Measurements from ENCODE around the gene MAP1S. TPM values are rescaled to one million over a fixed set of nuclear protein-coding genes. Genes with fewer than 3 reads are reported as not detected.

The MAP1S gene
- total and polyA plus RNA-seq, 2 of the 13 experiments (the other 11 are each of a cell fraction or from before 2014, with no cell fraction given) = 3.8 to 7.3 TPM

DNA sequence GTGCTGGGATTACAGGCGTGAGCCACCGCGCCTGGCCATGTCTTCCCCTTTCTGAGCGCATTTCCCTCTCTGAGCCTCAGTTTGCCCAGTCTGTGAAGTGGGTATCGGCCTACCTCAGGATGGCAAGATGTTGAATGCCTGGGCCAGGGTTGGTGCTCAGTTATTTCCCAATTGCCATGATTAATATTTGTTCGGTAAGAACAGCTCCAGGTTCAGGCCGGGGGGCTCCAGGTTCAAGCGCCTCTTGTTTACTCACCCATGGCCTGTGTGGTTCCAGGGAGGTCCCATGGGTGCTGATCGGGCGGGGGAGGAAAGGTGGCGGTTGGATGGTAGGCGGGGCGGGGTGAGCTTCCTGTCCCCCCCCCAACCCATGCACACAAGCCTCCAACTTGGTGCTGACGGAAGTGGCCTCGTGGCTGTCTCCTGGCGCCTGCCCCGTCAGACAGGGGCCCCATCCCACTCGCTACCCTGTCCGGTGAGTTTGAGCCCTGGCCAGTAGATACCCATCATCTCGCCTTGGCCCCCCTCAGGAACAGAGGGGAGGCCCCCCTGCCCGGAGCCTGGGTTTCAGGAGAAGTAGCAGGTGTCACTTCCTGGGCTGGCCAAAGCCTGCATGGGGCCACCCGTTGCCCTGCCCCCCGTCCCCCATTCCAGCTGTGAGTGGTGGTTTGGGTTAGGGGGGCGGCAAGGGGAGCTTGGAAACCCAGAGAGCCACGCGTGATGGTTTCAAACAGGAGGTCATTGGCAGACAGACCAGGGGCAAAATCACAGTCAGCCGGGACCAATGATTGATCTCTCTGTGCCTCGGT, 32.0 kb downstream of the MAP1S start, which contains the start of gene FCHO1 (continued):
- no peak for TF ChIP-seq ATF7-NPFF (CRISPR knock-in tag; IDR thresholded peaks at IDR 0.05; ENCODE audit: low read depth)
- TF ChIP-seq PITX1 (CRISPR knock-in tag; IDR thresholded peaks at IDR 0.05) = 0 out of 2 replicates have a peak, but pooled peaks have one; percentile 0
- TF ChIP-seq ZMYM3 (CRISPR knock-in tag; IDR thresholded peaks at IDR 0.05) = peak; percentile 98
- no peak for TF ChIP-seq ZNF382 (CRISPR knock-in tag; IDR thresholded peaks at IDR 0.05; ENCODE audit: borderline replicate concordance)
- TF ChIP-seq GMEB1 (CRISPR knock-in tag; IDR thresholded peaks at IDR 0.05; ENCODE audit: borderline replicate concordance) = peak; percentile 48; the same call in 1 of the 2 replicates

GRCh38 chr19:17751912-17752273, 32.6 kb downstream of the MAP1S start:
- WGBS (ENCODE audit: low lambda C conversion rate) = 81% methylated on average over 2 of the region's 2 CpGs
- TF ChIP-seq KLF13 (CRISPR knock-in tag; IDR thresholded peaks at IDR 0.05) (no peak), ZNF772 (CRISPR knock-in tag; IDR thresholded peaks at IDR 0.05) (no peak), NFYC (CRISPR knock-in tag; IDR thresholded peaks at IDR 0.05) (no peak)
- no peak for FAIRE-seq
- no peaks in the 10 kb centered on the region for H3K27me3 ChIP-seq (ENCODE audit: control insufficient read depth in 1 of 2, insufficient read depth in 2 of 2, low read length in 2 of 2)
- H3K4me3 ChIP-seq (replicated peaks in 1 of 3; ENCODE audit: insufficient read depth in 1 of 3, low read depth in 2 of 3, low read length in 3 of 3) = peak overlapping the region; percentile 22 to 53 (median 47); a peak in 4 of 6 replicates
- H3K9me3 ChIP-seq (ENCODE audit: low read length) = no peaks in the 10 kb centered on the region
- no peaks in the 10 kb centered on the region for H4K20me1 ChIP-seq (ENCODE audit: insufficient read depth, low read length)
- H3K9ac ChIP-seq (ENCODE audit: insufficient read depth, low read depth, low read length) = no peak overlapping the region; the same call in 1 of the 2 replicates
- POLR2A ChIA-PET = no interaction called here
- BruUV-seq (replicated peaks) = no TSS peak
- peaks cover 68% of the 10 kb centered on the region for H3K4me1 ChIP-seq (ENCODE audit: insufficient read depth, low read length)
- H3K79me2 ChIP-seq (ENCODE audit: insufficient read depth, low read length) = no peaks in the 10 kb centered on the region
- H3K27ac ChIP-seq (ENCODE audit: extremely low read length, insufficient read depth, low read length) = peak overlapping the region; percentile 19
- no peak overlapping the region for H2AFZ ChIP-seq (ENCODE audit: low read length)
- H3K4me2 ChIP-seq (ENCODE audit: low read depth, low read length) = peak overlapping the region; percentile 79
- no peaks in the 10 kb centered on the region for H3K36me3 ChIP-seq (replicated peaks in 1 of 2; ENCODE audit: control insufficient read depth in 1 of 2, insufficient read depth in 2 of 2, low read length in 2 of 2)
- CTCF ChIA-PET (ENCODE audit: low intra/inter-chr PET ratio, low total read pairs) = no interaction called here
- DNase-seq (ENCODE audit: low spot score) = no peak
- in situ Hi-C loops (cut with HindIII; ENCODE audit: extremely low pct_ligation_motif_present, low pct_unique_long_range_greater_than_20kb) (no loop called here), intact Hi-C loops (cut with micrococcal nuclease; ENCODE audit: unreplicated experiment) (no loop called here)
- ATAC-seq = no peak
